ENCODE results near the gene CAV3. TPM values are rescaled to one million over a fixed set of nuclear protein-coding genes. Genes with fewer than 3 reads are reported as not detected.
"Not testable (repeated sequence)": the region's sequence is repeated elsewhere in the genome, so short reads cannot be mapped to it uniquely, and the experiment has no call there.

Gene CAV3
- not detected for total RNA-seq

- Mint-ChIP-seq H3K36me3 (no peaks in the 10 kb centered on the region), H3K9me3 (ENCODE audit: low read depth) (no peaks in the 10 kb centered on the region), H3K4me3 (no peak within 1 kb of the TSS), H3K27me3 (peaks cover 2% of the 10 kb centered on the region), H3K27ac (no peak within 1 kb of the TSS), H3K4me1 (no peaks in the 10 kb centered on the region)
- DNase-seq (no peak), ATAC-seq (no peak)
- CTCF ChIA-PET = interaction anchor here (1.0 kb wide), 1 partner anchor 36 kb away, joined by 4 read pairs; the partner anchor contains the start of gene OXTR
These were observed at the start of gene CAV3 for GRCh38 chr3:8733332-8734094. Gene CAV3, plus strand, starts transcription at chr3:8733802. Its CDS starts 75 bp downstream, at chr3:8733877.

DNA sequence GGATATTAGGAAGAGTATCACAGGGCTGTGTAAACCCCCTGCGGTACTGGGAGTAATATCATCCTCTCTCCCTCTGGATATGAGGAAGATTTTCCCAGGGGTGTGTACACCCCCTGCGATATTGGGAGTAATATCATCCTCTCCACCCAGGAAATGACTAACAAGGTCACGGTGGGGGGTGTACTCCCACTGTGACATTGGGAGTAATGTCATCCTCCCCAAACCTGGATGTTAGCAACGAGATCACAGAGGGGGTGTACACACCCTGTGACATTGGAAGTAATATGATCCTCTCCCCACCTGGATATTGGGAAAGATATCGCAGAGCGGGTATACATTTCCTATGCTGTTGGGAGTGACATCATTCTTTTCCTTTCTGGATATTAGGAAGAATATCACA is 48.6 kb upstream of the CAV3 start:
- CTCF ChIA-PET; H3K4me3 Mint-ChIP-seq; H3K27me3 Mint-ChIP-seq; H3K27ac Mint-ChIP-seq; H3K36me3 Mint-ChIP-seq; ATAC-seq; DNase-seq; H3K9me3 Mint-ChIP-seq (ENCODE audit: low read depth); H3K4me1 Mint-ChIP-seq: not testable (repeated sequence)

DNA sequence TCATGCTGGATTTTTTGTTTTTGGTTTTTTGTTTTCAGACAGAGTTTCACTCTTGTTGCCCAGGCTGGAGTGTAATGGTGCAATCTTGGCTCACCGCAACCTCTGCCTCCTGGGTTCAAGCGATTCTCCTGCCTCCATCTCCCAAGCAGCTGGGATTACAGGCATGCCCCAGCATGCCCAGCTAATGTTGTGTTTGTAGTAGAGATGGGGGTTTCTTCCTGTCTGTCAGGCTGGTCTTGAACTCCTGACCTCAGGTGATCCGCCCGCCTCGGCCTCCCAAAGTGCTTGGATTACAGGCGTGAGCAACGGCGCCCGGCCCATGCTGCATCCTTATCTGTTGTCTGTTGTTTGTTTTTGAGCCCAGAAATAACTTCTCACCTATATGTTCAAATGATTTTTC is 42.3 kb upstream of the CAV3 start:
- not testable (repeated sequence) for H3K36me3 Mint-ChIP-seq, ATAC-seq

DNA sequence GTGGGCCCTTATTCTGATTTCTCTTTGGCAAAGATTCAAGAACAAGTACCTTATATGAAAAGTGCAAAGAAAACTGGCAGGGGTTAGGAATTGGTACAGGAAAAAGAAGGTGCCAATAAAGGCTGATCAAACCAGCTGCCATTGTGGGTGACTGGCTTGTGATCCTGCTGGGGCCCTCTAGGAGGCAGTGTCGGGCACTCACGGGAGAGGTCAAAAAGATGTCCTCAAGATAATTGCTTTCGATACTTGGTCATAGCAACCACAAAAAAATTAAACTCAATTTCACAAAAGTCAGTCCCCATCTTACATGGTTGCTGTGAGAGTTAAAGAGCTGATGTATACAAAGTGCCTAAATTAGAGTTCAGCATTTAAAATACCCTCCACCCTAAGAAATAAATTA is 31.0 kb upstream of the CAV3 start:
- no peak overlapping the region for H3K4me3 Mint-ChIP-seq
- no peak for ATAC-seq
- DNase-seq = no peak
- H3K36me3 Mint-ChIP-seq = no peaks in the 10 kb centered on the region
- H3K27ac Mint-ChIP-seq = no peak overlapping the region
- H3K27me3 Mint-ChIP-seq = no peaks in the 10 kb centered on the region
- H3K4me1 Mint-ChIP-seq = no peaks in the 10 kb centered on the region
- peaks cover 4% of the 10 kb centered on the region for H3K9me3 Mint-ChIP-seq (ENCODE audit: low read depth)
- CTCF ChIA-PET = interaction anchor here (0.7 to 0.8 kb wide), 2 partner anchors 8 to 10 kb away, joined by 3 read pairs; no protein-coding TSS in a partner anchor

More for the DNA sequence above, 42.3 kb upstream of the CAV3 start:
- H3K27me3 Mint-ChIP-seq; H3K27ac Mint-ChIP-seq; DNase-seq; H3K9me3 Mint-ChIP-seq (ENCODE audit: low read depth); H3K4me1 Mint-ChIP-seq; CTCF ChIA-PET; H3K4me3 Mint-ChIP-seq: not testable (repeated sequence)

DNA sequence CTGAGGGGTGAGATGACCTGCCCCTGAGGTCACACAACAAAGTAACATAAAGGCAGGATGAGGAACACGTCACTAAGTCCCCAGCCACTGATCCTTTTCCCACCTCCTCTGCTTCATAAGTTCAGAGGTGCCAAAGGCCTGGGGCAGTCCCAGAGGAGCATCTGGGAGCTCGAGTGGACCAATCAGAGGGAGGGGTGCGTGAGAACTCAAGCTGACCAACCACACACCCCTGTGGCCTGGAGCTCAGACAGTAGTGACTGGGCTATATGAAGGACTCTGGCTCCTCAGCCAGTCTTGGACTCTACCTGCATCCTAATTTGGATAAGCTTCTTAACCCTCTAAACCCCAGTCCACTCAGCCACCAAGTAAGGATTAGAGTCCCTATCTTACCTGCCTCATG is 28.0 kb upstream of the CAV3 start:
- ATAC-seq = no peak
- H3K4me1 Mint-ChIP-seq = no peaks in the 10 kb centered on the region

DNA sequence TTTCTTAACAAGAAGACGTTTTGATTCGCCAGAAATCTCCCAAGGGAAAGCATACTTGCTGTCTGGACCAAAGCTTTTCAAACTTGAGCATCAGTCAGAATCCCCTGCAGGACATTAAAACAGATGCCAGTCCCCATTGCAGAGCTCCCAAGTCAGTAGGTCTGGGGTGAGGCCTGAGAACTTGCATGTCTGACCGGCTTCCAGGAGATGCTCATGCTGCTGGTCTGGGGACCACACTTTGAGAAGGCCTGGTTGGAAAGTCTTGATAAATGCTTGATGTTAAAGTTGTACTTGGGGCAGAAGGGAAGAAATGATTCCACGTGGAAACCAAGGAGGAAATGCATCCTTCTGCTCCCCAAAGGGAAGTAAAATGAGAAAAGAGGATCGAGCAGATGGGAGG is 24.3 kb upstream of the CAV3 start:
- ATAC-seq = no peak
- H3K27me3 Mint-ChIP-seq = no peaks in the 10 kb centered on the region
- H3K27ac Mint-ChIP-seq = no peak overlapping the region
- no peak for DNase-seq
- H3K4me3 Mint-ChIP-seq = no peak overlapping the region
- CTCF ChIA-PET = no interaction called here
- no peaks in the 10 kb centered on the region for H3K4me1 Mint-ChIP-seq
- H3K36me3 Mint-ChIP-seq = no peaks in the 10 kb centered on the region
- peaks cover 4% of the 10 kb centered on the region for H3K9me3 Mint-ChIP-seq (ENCODE audit: low read depth)

More for the DNA sequence above, 28.0 kb upstream of the CAV3 start:
- Mint-ChIP-seq H3K9me3 (ENCODE audit: low read depth) (peaks cover 4% of the 10 kb centered on the region), H3K36me3 (no peaks in the 10 kb centered on the region), H3K27ac (no peak overlapping the region), H3K4me3 (no peak overlapping the region), H3K27me3 (no peaks in the 10 kb centered on the region)
- no peak for DNase-seq
- CTCF ChIA-PET = no interaction called here

DNA sequence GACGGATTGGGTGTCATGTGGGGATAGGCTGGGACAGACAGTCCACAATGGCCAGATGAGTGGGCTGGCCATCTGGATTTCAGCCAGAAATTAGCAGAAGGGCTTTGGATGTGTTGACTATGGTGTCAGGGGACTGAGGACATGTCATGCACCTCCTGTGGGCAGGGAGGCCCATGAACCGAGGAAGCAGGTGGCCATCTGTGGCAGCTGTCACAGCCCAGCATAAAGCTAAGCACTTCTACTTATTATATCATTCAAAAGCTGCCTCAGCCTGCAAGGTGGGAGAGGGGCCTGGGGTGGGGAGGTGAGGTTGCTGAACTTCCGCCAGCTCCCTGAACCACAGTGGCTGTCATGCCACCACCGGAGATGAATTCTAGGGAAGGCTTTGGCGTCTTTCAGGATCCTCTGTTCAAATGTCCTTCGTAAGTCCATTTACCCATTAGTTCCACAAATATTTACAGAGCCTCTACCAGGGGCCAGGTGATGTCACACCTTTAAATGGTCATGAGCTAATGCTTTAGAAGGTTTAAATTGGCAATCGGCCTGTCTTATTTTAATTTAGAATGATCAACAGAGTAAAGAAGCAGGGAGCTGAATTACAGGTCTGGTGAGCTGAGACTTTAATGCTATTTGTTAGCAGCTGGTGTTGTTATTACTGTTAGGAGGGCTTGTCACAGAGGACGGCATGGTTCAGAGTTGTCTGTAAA is 23.6 kb upstream of the CAV3 start:
- CTCF ChIA-PET = interaction anchor here (0.6 kb wide), 1 partner anchor 7 kb away, joined by 3 read pairs; no protein-coding TSS in a partner anchor
- Mint-ChIP-seq H3K27ac (no peak overlapping the region), H3K4me1 (no peaks in the 10 kb centered on the region), H3K27me3 (no peaks in the 10 kb centered on the region), H3K36me3 (no peaks in the 10 kb centered on the region), H3K9me3 (ENCODE audit: low read depth) (peaks cover 3% of the 10 kb centered on the region), H3K4me3 (no peak overlapping the region)
- no peak for DNase-seq
- ATAC-seq = no peak

GRCh38 chr3:8712045-8712907 is 21.3 kb upstream of the CAV3 start:
- H3K4me1 Mint-ChIP-seq = no peaks in the 10 kb centered on the region
- no peaks in the 10 kb centered on the region for H3K36me3 Mint-ChIP-seq
- H3K9me3 Mint-ChIP-seq (ENCODE audit: low read depth) = no peaks in the 10 kb centered on the region
- H3K27me3 Mint-ChIP-seq = no peaks in the 10 kb centered on the region
- H3K27ac Mint-ChIP-seq = no peak overlapping the region
- ATAC-seq (no peak), DNase-seq (no peak)
- CTCF ChIA-PET = interaction anchor here (0.7 kb wide), 1 partner anchor 10 kb away, joined by 3 read pairs; no protein-coding TSS in a partner anchor
- no peak overlapping the region for H3K4me3 Mint-ChIP-seq

GRCh38 chr3:8712908-8713255 is 20.7 kb upstream of the CAV3 start:
- ATAC-seq = no peak
- no peak for DNase-seq
- H3K27me3 Mint-ChIP-seq = no peaks in the 10 kb centered on the region
- H3K4me3 Mint-ChIP-seq = no peak overlapping the region
- no peaks in the 10 kb centered on the region for H3K36me3 Mint-ChIP-seq
- H3K4me1 Mint-ChIP-seq = no peaks in the 10 kb centered on the region
- CTCF ChIA-PET = interaction anchor here (0.7 kb wide), 1 partner anchor 11 kb away, joined by 3 read pairs; no protein-coding TSS in a partner anchor
- H3K9me3 Mint-ChIP-seq (ENCODE audit: low read depth) = no peaks in the 10 kb centered on the region
- no peak overlapping the region for H3K27ac Mint-ChIP-seq

DNA sequence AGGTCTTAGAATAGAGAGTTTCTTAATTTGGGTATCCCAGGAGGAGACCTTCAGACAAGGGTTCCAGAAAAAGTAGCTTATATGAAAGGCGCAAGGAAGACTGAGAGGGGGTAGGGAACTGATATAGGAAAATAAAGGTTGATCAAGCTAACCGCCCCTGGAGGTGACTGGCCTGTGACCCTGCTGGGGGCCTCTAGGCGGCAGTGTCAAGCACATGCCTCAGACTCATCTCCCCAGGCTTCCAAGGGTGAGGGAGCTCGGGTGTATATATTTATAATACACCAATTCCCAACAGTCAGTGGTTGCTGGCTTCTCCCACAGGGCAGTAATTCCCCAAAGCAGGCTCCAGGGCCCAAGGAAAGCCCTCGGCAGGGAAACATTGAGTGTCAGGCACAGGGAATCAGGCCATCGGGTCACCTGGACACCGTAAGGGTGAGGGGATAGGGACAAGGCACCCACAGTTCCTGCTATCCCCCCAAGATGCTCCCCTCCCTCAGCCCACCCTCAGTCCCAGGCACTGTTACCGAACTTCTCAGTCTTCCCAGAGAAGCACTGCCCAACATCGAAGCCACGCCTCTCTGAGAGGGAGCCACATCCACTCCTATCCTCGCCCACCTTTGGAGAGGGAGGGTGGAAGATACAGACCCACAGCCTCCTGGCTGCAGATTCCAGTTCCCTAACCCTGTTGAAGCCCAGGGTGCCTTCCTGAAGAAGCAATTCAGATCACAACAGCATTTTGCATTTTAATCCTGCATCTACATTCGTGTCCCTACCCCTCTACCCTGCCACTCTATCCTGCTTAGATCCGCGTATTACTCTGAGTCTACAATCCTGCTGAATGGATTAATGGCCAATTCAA is 19.5 kb upstream of the CAV3 start:
- H3K4me3 Mint-ChIP-seq = no peak overlapping the region
- no peaks in the 10 kb centered on the region for H3K27me3 Mint-ChIP-seq
- DNase-seq (no peak), ATAC-seq (no peak)
- no peak overlapping the region for H3K27ac Mint-ChIP-seq
- no peaks in the 10 kb centered on the region for H3K4me1 Mint-ChIP-seq
- no peaks in the 10 kb centered on the region for H3K36me3 Mint-ChIP-seq
- CTCF ChIA-PET = no interaction called here
- no peaks in the 10 kb centered on the region for H3K9me3 Mint-ChIP-seq (ENCODE audit: low read depth)

DNA sequence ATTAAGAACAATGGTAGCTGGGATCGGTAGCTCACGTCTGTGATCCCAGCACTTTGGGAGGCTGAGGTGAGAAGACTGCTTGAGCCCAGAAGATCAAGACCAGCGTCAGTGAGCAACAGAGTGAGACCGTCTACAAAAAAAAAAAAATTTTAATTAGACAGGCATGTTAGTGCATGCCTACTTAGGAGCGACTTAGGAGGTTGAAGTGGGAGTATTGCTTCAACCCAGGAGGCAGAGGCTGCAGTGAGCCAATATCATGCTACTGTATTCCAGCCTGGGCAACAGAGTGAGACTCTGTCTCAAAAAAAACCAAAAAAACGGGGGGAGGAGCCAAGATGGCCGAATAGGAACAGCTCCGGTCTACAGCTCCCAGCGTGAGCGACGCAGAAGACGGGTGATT is 17.8 kb upstream of the CAV3 start:
- H3K27me3 Mint-ChIP-seq; CTCF ChIA-PET; H3K27ac Mint-ChIP-seq; ATAC-seq; H3K4me3 Mint-ChIP-seq; H3K4me1 Mint-ChIP-seq; DNase-seq; H3K36me3 Mint-ChIP-seq; H3K9me3 Mint-ChIP-seq (ENCODE audit: low read depth): not testable (repeated sequence)

DNA sequence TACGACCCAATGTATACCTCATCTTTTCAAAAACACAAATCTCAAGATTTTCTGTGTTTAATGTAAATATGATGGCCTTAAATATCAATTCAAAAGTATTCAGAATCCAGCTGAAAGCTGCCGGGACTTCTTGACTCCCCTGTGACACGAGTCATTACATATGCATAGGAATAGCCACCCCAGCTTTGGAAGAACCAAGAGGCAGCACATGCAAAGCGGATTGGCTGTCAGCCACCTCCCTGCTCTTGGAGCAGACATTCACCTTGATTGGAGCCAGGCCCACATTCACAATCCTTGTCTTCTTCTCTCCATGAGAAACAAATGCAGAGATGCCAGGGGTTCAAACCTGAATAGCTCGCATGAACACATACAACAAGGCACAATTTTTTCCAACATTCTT is 10.8 kb upstream of the CAV3 start:
- CTCF ChIA-PET = no interaction called here
- Mint-ChIP-seq H3K27ac (no peak overlapping the region), H3K4me1 (no peaks in the 10 kb centered on the region), H3K36me3 (no peaks in the 10 kb centered on the region), H3K4me3 (no peak overlapping the region), H3K9me3 (ENCODE audit: low read depth) (no peaks in the 10 kb centered on the region), H3K27me3 (no peaks in the 10 kb centered on the region)
- DNase-seq = no peak
- no peak for ATAC-seq

DNA sequence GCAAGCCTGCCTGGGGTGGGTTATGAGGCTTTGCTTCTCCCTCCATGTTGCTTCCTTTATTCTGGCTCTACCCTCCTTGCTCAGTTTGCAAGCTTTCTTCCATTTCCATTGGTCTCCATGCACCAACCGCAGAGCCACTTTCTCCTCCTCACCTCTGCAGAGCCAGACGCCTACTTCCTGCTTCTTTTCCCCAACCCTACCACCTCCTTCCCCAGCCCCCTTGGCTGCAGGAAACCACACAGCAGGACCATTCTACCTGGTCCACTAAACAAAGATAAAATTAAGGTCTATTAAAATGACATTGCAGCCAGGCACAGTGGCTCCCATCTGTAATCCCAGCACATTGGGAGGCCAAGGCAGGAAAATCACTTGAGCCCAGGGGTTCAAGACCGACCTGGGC is 10.0 kb upstream of the CAV3 start:
- H3K27me3 Mint-ChIP-seq = no peaks in the 10 kb centered on the region
- no peak overlapping the region for H3K4me3 Mint-ChIP-seq
- H3K36me3 Mint-ChIP-seq = no peaks in the 10 kb centered on the region
- no peaks in the 10 kb centered on the region for H3K9me3 Mint-ChIP-seq (ENCODE audit: low read depth)
- no peak for DNase-seq
- CTCF ChIA-PET = no interaction called here
- ATAC-seq = no peak
- H3K27ac Mint-ChIP-seq = no peak overlapping the region
- no peaks in the 10 kb centered on the region for H3K4me1 Mint-ChIP-seq
